GM19397 (cell line): ENCODE measurements around the gene SAXO1.

Source experiments
- ATAC-seq: cut with Tn5 transposase; IDR thresholded peaks from one replicate; pipeline ENCODE4 v1.9.1; 2021; ENCODE audit warnings: mild to moderate bottlenecking, moderate library complexity; ENCODE audit not compliant: unreplicated experiment

Gene SAXO1

GRCh38 chr9:18888290-18888689, 144.7 kb downstream of the SAXO1 start:
- no peak for ATAC-seq

GRCh38 chr9:18887546-18887945, 145.5 kb downstream of the SAXO1 start:
- no peak for ATAC-seq

- no peak for ATAC-seq
Measured at GRCh38 chr9:18881758-18882157, 151.3 kb downstream of the SAXO1 start.

GRCh38 chr9:18877984-18878383, 155.0 kb downstream of the SAXO1 start:
- ATAC-seq = no peak
